SKM-1 (cell line): ENCODE data around the gene ABHD16B.
"Not testable (repeated sequence)": the region's sequence is repeated elsewhere in the genome, so short reads cannot be mapped to it uniquely, and the experiment has no call there.

Experiments used
- DNase-seq: peaks from one replicate; lab custom pipeline; 2025; ENCODE audit not compliant: unreplicated experiment; lab: John Stamatoyannopoulos, UW

The ABHD16B gene

DNA sequence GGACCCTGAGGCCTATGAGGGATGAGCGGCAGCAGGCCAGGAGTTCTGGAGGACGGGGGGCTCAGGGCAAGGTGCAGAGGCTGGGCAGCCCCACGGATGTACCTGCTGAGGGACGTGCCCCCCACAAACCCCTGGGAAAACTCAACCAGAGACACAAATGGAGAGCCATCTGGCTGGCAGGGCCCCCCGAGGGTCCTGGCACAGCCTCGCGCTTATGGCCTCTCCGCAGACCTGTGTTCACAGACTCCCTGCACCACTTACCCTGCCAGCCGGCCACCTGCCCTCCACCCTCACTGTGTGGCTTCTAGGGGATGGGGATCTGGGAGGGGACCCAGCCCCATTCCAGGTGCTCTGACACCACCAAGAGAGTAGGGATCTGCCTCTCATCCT lies 26.8 kb upstream of the ABHD16B start:
- no peak for DNase-seq

DNA sequence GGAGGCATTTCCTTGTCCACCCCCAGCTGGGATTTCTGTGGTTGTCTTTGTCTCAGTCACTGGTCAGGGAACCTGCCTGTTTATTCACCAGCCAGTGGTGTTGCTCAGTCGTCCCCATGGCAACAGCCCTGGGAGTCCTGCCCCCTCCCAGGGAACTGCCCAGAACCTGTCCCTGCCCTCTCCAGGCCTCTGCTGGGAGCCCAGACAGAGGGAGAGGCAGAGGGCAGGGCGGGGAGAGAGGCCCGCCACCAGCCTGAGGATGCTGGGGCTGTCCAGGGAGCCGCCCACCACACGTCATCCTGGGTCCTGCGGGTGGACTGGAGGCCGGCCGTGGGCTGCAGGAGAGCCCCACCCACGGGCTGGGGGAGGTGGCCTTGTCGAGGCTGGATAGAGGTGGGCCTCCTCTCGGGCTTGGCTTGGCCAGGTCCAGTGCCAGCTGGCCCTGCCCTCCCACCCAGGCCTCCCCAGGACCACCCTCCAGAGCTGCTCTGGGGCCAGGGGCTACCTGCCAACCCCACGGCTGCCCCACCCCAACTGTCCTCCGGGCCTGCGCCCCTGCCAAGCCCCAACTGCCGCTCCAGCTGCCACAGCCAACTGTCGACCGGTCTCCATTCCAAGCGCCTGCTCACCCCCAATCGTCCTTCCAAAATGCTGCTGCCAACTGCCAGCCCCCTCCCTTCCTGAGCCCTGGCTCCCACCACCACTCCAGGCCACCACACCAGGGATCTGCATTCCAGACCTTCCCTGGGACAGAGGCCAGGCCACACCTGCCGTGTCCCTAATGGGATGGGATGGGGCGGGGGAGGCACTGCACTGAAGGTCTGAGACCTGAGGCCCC lies 26.1 kb upstream of the ABHD16B start:
- DNase-seq = no peak

DNA sequence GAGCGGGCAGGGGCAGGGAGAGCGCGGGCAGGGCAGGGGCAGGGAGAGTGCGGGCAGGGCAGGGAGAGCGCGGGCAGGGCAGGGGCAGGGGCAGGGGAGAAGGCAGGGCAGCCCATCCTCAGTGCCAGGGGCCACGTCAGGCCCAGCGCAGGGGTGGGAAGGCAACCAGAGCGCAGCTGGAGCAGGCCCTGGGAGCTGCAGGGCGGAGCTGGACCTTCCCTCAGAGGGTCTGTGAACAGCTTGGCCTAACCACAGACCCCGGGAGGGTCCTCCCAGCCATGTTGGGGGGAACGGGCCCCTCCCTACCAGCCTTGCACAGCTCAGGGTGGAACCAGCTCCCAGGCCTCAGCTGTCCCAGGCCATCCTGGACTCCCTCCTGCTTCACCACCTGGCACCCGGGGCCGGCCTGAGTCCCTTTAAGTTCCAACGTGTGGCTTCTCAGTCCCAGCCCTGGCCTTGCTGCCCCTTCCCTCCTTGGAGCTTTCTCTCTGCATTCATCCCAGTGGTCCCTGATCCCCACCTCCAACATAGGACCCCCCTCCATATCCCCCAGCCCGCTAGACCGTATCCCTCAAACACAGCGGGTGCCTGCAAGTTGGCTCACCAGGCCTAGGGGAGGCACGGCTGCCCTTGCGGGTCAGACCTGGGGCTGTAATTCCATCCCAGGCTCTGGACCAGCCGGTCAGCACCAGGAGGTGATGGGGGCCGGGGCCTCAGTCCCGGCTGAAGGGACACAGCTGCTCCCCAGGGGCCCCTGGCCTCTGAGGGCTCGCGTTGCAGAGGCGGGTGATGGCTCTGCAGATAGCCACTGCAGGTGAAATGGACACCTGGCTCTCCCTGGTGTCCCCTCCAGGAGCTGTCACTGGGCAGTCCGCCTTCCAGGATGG lies 24.6 kb upstream of the ABHD16B start:
- DNase-seq = no peak

DNA sequence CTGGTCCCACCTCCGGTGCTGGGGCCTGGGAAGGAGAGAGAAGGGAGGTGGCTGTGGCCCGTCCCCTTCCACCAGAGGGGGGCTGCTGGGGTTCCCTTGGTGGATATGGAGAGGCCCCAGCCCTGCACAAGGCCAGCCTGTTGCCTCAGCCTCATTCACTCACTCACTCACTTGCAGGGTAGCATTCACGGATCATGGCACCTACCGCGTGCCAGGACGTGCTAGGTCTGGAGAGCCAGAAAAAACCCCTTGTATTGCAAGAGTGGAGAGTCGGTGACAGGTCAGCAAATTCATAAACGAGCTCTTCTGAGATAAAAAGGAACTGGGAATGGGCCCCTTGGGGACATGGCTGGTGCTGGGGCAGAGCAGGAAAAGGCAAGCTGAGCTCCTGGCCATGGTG lies 23.8 kb upstream of the ABHD16B start:
- no peak for DNase-seq

DNA sequence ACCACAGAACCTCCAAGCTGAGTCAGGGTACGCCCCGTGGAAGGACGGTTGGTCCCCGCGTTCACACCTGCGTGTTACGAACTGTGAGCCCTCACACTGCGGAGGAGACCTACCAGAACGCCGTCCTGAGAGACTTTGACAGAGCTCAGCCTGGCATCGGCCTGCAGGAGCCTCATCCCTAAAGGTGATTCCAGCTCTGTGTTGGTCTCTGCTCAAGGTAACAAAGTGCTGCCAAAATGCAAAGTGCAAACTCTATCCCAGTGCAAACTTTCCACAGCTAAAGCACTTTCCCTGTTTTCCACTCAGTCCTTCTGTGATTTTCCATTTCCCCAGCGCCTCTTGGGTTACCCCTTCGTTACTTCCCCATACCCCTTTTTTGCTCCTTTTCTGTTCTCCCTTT lies 21.7 kb upstream of the ABHD16B start:
- DNase-seq = no peak

DNA sequence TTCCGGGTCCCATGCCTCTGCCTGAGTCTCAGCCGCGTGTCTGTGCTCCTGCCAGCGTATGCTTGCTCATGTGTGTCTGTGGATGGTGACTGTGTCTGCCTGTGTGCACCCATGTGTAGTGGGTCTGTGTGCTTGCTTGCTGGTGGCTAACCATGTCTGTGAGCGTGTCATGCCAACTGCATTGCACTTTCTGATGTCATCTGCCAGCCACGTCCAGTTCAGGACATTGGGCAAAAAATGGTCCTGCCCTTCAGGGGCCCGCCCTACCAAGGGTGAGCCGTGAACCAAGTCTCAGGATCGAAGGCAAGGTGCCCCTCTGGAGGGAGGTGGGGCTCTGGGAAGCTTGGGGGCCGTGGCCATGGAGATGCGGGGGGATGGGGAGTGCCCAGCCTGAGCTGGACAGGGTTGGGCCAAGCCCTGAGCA lies 20.9 kb upstream of the ABHD16B start:
- DNase-seq = no peak

DNA sequence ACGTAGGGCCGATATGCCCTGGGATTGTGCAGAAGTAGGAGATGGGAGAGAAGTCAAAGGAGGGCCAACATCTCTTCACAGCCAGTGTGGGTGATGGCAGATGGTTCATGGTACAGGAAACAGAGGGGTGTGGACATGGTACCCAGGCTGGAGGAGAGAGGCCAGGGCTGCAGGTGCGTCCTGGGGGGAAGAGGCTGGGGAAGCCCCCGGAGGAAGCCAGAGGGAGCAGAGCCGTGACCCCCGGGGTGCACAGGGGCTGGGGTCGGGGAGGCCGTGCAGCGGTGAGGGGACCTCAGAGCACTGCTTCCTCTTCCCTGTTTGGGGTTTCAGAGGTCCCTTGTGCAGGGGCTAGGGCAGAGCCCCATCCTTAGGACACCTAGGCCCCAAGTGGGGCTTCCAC lies 19.0 kb upstream of the ABHD16B start:
- no peak for DNase-seq

DNA sequence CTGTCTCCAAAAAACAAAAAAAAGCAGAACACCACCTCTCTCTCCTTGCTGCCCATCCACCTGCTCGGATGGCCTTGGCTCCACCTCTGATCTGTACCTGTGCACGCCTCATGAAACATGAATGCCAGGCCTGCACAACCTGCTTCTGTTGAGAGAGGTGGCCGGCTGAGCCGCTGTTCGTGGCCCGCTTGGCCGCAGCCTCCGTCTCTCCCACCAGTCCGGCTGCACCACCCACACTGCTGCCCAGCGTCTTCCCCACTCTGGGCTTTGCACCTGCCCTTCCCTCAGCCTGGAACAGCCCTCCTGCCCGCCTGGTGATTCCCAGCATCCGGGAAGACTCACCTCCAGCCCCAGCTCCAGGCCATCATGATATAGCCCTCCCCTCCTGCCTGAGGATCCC lies 18.1 kb upstream of the ABHD16B start:
- no peak for DNase-seq

DNA sequence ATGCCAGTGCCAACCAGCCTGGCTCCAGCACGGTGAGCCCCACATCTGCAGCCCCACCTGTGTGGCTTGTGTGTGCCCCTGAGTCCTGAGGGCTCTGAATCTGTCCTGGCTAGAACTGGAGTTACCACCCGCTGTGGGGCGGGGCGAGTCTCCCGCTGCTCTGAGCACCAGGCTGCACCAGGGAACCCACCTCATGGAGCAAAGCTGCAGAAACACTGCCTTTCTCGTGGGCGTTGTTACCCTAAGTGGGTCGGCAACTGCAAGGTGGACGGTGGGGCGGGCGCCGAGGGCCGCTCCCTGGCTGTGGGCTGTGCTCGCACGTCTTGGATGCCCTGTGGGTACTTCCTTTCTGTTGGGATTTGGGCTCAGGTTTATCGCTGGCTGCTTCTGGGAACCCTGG lies 17.5 kb upstream of the ABHD16B start:
- DNase-seq = no peak

DNA sequence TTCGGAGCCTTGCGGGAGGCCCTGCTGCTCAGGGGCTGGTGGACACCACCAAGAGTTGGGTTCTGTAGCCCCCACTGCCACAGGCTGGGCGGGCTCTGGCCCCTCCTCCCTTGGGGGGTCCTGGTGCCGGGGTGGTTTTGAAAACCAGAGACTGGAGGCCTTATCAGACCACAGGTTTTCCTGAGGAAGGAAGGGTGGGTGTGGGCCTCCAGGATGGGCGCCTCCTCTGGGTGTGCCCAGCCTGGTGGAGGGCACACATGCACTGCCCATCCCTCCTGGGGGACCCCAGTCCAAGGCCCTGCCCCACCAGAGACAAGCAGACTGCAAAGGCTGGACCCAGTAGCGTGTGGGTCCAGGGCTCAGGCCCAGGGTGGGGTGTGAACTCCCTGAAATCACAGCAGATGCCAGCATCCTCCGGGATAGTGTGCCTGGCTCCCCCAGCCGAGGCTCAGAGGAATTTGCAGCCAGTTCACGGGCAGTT lies 16.7 kb upstream of the ABHD16B start:
- DNase-seq = no peak

DNA sequence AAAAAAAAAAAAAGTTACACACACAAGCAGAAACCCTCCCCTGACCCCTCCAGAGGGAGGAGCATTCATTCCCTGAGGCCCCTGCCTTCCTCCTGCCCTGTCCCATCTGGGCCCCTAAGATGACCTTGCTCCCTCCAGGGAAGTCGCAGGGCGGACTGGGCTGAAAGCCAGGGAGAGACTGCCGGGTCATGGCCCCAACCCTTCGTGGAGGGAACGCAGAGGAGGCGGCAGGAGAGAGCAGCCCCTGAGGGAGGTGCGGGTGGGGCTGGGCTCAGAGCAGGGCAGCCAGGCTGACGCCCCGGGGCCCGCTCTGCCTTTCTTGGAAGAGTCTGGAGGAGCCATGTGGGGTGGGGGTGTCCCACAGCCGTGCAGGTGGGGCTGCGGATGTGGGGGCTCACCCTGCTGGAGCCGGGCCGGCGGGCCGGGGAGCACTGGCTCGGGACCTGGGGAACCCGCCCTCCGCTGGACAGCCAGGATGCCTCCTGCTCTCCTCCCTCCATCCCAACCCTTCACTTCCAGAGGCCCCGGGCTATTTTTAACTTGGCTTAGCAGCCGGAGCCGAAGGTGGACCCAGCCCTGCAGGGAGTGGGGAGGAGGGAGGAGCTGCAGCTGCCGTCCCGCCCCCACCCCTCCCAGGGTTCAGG lies 15.0 kb upstream of the ABHD16B start:
- no peak for DNase-seq

DNA sequence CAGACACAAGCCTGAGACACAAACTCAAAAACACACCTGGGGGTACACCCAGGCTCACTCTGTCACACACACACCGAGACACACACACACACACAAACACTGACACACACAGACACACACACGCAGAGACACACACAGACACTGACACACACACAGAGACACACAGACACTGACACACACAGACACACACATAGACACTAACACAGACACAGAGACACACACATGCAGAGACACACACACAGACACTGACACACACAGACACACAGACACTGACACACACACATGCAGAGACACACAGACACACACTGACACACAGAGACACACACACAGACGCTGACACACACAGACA lies 14.4 kb upstream of the ABHD16B start:
- no peak for DNase-seq

DNA sequence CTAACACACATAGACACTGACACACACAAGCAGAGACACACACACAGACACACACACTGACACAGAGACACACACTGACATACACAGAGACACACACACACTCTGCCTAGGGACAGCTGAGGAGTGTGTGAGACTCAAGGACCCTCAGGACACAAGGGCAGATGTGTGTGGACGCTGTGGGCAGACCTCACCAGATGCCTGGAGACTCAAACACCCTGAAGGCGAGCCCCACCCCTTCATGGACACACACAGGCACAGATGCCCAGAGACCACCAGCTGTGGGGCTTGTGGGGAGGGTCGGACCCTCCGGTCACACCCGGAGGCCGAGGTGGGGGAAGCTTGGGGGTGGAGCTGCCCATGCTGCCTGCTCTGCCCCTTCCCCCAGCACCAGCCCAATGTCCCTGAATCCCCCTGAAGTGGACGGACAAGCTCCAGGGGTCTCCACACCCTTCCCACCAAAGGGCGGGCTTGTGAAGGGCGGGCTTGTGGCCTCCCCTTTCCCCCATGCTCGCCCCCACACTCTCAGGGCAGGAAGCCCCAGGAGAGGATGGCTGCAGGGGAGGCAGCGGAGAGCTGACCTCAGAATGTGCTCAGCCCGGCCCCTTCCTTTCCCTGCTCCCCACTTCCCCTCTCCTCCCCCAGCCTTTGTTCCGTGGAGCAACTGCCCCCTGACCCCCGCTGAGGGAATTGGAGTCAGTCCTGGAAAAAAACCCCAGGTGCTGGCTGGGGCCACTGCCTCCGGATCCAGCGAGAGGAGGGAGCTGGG lies 13.9 kb upstream of the ABHD16B start:
- DNase-seq = no peak

DNA sequence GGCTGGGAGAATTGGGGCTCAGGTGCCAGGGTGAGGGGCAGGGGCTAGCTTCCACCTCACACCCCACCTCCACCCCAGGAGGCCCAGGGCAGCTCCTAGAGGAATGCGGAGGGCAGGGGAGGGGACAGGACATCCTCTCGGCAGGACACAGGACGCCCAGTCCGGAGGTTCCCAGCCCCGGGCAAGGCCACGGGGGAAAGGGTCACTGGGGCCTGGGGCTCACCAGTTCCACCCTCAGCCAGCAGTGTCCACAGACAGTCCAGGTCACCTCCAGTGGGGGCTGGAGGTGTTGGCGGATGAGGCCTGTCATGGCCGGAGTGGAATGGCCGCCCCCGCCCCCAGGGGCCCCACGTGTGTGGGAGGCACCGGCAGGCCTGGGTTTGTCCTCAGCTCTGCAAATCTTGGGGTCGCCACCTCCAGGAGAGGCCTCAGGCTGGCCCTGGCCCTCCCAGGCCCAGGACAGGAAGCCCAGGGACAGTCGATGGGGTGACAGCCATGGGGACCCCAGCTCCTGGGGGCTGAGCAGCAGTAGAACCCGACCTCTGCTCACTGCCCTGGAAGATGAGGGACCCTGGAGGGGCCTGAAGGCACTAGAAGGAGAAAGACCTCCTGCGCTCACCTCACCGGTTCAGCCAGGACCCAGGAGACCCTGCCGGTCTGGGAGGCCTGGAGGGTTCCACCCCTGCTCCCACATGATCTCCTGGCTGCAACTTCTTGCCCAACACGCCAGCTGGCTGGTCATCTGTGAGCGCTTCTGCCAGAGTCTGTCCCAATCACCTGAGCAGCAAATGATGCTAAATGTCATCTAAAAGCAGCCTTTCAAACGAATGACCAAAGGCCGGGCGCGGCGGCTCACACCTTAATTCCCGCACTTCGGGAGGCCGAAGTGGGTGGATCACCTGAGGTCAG lies 13.0 kb upstream of the ABHD16B start:
- DNase-seq = no peak

DNA sequence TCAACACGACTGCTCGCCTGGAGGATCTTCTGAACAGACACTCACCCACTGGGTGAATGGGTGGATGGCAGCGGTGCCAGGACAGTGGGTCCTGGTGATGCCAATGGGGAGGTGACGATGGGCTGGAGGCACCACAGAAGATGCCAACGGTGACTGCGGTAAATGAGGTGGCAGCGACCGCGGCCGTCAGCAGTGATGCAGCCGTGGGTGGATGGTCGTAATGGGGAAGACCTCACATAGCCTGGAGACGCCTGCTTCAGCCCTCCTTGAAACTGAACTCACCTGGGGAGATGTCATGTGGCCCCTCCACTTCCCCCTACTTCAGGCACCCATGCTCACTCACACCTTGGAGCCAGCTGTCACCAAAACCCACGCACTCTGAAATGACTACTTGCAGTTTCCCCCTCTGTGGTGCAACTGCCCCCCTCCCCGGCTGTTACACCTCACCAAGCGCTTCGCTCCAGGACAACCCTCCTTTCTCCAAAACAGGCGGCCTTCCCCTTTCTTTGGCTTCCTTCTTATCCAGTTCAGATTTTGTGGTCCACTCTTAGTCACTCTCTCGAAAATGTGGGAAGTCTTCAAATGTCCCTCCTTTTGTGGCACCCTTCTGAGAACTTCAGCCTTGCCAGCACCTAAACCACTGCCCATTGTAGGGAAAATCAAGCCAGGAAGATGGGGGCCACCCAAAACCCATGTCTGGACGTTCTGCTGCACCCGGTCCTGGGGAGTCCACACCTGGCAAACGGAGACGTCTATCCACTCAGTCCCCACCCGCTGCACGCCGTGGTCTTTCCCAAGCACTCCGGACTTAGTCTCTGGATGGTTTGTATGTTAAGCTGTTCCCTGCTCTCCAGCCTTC lies 10.4 kb upstream of the ABHD16B start:
- DNase-seq = no peak

DNA sequence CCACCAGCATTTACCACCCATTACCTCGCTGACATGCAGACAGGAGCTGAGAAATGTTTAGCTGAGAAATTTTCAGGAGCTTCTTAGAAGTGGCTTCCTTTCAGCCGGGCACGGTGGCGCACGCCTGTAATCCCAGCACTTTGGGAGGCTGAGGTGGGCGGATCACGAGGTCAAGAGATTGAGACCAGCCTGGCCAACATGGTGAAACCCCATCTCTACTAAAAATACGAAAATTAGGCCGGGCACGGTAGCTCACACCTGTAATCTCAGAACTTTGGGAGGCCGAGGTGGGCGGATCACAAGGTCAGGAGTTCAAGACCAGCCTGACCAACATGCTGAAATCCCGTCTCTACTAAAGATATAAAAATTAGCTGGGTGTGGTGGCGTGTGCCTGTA lies 9.8 kb upstream of the ABHD16B start:
- not testable (repeated sequence) for DNase-seq

DNA sequence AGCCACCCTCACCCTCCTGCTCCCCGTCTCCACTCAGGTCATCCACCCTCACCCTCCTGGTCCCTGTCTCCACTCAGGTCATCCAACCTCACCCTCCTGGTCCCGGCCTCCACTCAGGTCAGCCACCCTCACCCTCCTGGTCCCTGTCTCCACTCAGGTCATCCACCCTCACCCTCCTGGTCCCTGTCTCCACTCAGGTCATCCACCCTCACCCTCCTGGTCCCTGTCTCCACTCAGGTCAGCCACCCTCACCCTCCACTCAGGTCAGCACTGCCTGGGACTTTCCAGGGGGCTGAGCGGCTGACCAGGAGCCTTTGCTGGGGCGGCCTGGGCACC lies 7.6 kb upstream of the ABHD16B start:
- DNase-seq = not testable (repeated sequence)

DNA sequence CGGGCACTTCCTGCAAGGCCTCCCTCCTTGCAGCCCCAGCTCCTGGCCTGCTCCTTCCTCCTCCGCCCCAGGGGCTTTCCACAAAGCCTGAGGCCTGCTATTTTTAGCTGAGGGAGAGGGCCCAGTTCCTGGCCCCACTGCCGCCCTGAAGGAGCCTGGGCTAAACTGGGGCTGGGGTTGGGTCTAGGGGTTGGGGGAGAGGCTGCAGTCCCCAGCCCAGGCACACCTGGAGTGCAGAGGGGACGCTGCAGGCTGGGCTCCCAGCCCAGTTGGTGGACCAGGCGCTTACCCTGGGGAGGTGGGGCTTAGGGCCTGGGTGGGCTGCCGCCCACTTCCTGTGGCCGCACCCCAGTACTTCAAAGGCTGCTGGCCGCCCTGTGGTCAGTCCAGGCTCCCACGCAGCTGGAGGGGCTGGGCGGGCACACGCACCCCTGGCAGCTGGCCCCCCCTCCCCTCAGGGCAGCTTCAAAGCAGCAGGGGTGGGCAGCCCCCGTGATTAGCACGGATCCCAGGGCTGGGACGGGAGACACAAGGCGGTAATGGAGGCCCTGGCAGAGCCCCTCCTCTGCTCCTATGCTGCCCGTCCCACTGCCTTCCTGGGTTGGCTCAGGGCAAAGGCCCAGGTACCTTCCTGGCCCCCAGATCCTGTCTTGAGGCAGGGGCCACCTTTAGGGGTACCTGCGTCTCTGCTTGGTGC lies 7.1 kb upstream of the ABHD16B start:
- no peak for DNase-seq
